PC-3 (cell line): ENCODE results near the gene CCL14.

ENCODE experiments used
- EZH2 ChIP-seq: fragments of 300-600 bp; sonication (generic); IDR thresholded peaks from one replicate; pipeline ENCODE4 v1.6.1; 2017; ENCODE audit warnings: antibody characterized with exemption, mild to moderate bottlenecking, low read length; ENCODE audit not compliant: unreplicated experiment
- EZH2phosphoT487 ChIP-seq: fragments of 300-600 bp; sonication (generic); IDR thresholded peaks from 2 replicates; pipeline ENCODE4 v1.6.1; 2018; ENCODE audit warnings: mild to moderate bottlenecking, antibody characterized with exemption, low read length, borderline replicate concordance
- TF ChIP-seq, protein P1 (sequence below): fragments of 300-600 bp; sonication (generic); conservative IDR thresholded peaks from 2 replicates; pipeline ENCODE4 v1.5.1; 2017; ENCODE audit warnings: antibody characterized with exemption, low read depth, mild to moderate bottlenecking, low read length

DNA sequence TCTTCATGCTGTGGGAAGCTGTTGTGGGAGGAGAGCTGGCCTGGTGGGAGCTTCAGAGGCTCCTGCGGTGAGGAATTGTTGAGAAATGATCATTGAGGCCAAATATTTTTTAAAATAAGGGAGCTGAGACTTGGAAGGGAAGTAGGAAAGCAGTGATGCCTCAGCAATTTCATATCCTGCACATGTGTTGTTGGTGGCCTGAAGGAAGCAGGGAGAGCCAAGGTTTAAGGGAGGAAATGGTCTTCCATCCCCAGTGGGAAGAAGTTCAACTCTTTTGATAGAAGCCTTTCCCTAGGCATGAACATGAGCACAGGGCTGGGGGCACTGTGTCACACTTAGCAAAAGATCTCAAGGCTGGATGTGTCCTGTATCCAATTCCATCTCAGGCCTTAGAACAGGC is at the start of gene CCL14:
- TF ChIP-seq, protein P1, sequence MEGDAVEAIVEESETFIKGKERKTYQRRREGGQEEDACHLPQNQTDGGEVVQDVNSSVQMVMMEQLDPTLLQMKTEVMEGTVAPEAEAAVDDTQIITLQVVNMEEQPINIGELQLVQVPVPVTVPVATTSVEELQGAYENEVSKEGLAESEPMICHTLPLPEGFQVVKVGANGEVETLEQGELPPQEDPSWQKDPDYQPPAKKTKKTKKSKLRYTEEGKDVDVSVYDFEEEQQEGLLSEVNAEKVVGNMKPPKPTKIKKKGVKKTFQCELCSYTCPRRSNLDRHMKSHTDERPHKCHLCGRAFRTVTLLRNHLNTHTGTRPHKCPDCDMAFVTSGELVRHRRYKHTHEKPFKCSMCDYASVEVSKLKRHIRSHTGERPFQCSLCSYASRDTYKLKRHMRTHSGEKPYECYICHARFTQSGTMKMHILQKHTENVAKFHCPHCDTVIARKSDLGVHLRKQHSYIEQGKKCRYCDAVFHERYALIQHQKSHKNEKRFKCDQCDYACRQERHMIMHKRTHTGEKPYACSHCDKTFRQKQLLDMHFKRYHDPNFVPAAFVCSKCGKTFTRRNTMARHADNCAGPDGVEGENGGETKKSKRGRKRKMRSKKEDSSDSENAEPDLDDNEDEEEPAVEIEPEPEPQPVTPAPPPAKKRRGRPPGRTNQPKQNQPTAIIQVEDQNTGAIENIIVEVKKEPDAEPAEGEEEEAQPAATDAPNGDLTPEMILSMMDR = no peak
- TF ChIP-seq EZH2 (no peak), EZH2phosphoT487 (no peak)
